GM12874 (cell line): ENCODE data around the gene KPNA1.

Experiments used
- CTCF ChIP-seq: IDR thresholded peaks from 2 replicates; pipeline ENCODE4 v1.5.1; 2011; ENCODE audit warnings: low read depth, mild to moderate bottlenecking, control low read depth, low read length, moderate library complexity; ENCODE audit not compliant: insufficient read depth

The KPNA1 gene

GRCh38 chr3:122497425-122497824 is 17.3 kb downstream of the KPNA1 start:
- no peak for TF ChIP-seq CTCF

- no peak for TF ChIP-seq CTCF
Measured at GRCh38 chr3:122496508-122496907, 18.2 kb downstream of the KPNA1 start.

GRCh38 chr3:122493296-122493695 is 21.4 kb downstream of the KPNA1 start:
- no peak for TF ChIP-seq CTCF

GRCh38 chr3:122488262-122488973 is 26.3 kb downstream of the KPNA1 start:
- TF ChIP-seq CTCF: no peak

GRCh38 chr3:122484985-122485384 is 29.8 kb downstream of the KPNA1 start:
- TF ChIP-seq CTCF: no peak

GRCh38 chr3:122481390-122481789 is 33.3 kb downstream of the KPNA1 start:
- TF ChIP-seq CTCF: no peak

GRCh38 chr3:122476532-122476931 is 38.2 kb downstream of the KPNA1 start:
- TF ChIP-seq CTCF: no peak
